Fibroblast of skin of left biceps (primary cell): ENCODE results near the gene CRY1.

Experiments
- DNase-seq, 2 experiments: peaks; one replicate each; pipeline ENCODE4 v3.0.0-alpha.2; 2013; ENCODE audit warnings: low read depth in 2 of 2

CRY1 gene

GRCh38 chr12:107093417-107094182 lies at the start of gene CRY1:
Gene CRY1, minus strand, starts transcription at chr12:107093549. Its CDS starts 588 bp downstream, at chr12:107092961.
- DNase-seq, result peak; percentile 86 to 89

- DNase-seq, result no peak
Observed at GRCh38 chr12:107139787-107140186, 46.4 kb upstream of the CRY1 start.

GRCh38 chr12:107138990-107139389 lies 45.6 kb upstream of the CRY1 start:
- no peak for DNase-seq

GRCh38 chr12:107135177-107135576 lies 41.8 kb upstream of the CRY1 start:
- no peak for DNase-seq

- no peak for DNase-seq
Observed at GRCh38 chr12:107134558-107134957, 41.2 kb upstream of the CRY1 start.

- DNase-seq, result no peak
Observed at GRCh38 chr12:107133462-107133861, 40.1 kb upstream of the CRY1 start.

- DNase-seq, result peak; percentile 23 to 38
Observed at GRCh38 chr12:107131832-107132616, 38.7 kb upstream of the CRY1 start.

- no peak for DNase-seq
Observed at GRCh38 chr12:107130830-107131611, 37.7 kb upstream of the CRY1 start.

- DNase-seq, result no peak
Observed at GRCh38 chr12:107129315-107129930, 36.1 kb upstream of the CRY1 start.

GRCh38 chr12:107127482-107128430 lies 34.4 kb upstream of the CRY1 start:
- no peak for DNase-seq

GRCh38 chr12:107126796-107127481 lies 33.6 kb upstream of the CRY1 start:
- DNase-seq, result peak; percentile 20 to 23

GRCh38 chr12:107125833-107126232 lies 32.5 kb upstream of the CRY1 start:
- no peak for DNase-seq

GRCh38 chr12:107122452-107122958 lies 29.2 kb upstream of the CRY1 start:
- DNase-seq, result no peak

- no peak for DNase-seq
Observed at GRCh38 chr12:107119091-107119490, 25.7 kb upstream of the CRY1 start.

GRCh38 chr12:107118624-107119023 lies 25.3 kb upstream of the CRY1 start:
- DNase-seq, result no peak

GRCh38 chr12:107115119-107115518 lies 21.8 kb upstream of the CRY1 start:
- DNase-seq, result no peak

GRCh38 chr12:107111314-107111713 lies 18.0 kb upstream of the CRY1 start:
- DNase-seq, result no peak

GRCh38 chr12:107109726-107110719 lies 16.7 kb upstream of the CRY1 start:
- no peak for DNase-seq
